Ishikawa (cell line): ENCODE measurements around the gene SYNE1.

ENCODE experiments used
- CEBPB ChIP-seq: IDR thresholded peaks from 2 replicates; pipeline ENCODE4 v1.6.1; 2012
- CREB1 ChIP-seq: IDR thresholded peaks from 2 replicates; pipeline ENCODE4 v1.6.1; 2012; ENCODE audit warnings: low read depth
- EGR1 ChIP-seq: IDR thresholded peaks from 2 replicates; pipeline ENCODE4 v1.6.1; 2012
- EP300 ChIP-seq: IDR thresholded peaks from 2 replicates; pipeline ENCODE4 v1.6.1; 2012; ENCODE audit warnings: borderline replicate concordance
- FOXM1 ChIP-seq: IDR thresholded peaks from 2 replicates; pipeline ENCODE4 v1.6.1; 2012; ENCODE audit warnings: low read depth, borderline replicate concordance
- NFIC ChIP-seq: IDR thresholded peaks from 2 replicates; pipeline ENCODE4 v1.6.1; 2012
- RAD21 ChIP-seq: IDR thresholded peaks from 2 replicates; pipeline ENCODE4 v1.6.1; 2012; ENCODE audit warnings: low read depth
- TAF1 ChIP-seq: IDR thresholded peaks from 2 replicates; pipeline ENCODE4 v1.6.1; 2012; ENCODE audit warnings: low read depth, mild to moderate bottlenecking
- TCF12 ChIP-seq: IDR thresholded peaks from 2 replicates; pipeline ENCODE4 v1.6.1; 2012; ENCODE audit warnings: low read depth
- TEAD4 ChIP-seq: IDR thresholded peaks from 2 replicates; pipeline ENCODE4 v1.6.1; 2012
- YY1 ChIP-seq: IDR thresholded peaks from 2 replicates; pipeline ENCODE4 v1.6.1; 2012; ENCODE audit warnings: low read depth
- ZBTB7A ChIP-seq: IDR thresholded peaks from 2 replicates; pipeline ENCODE4 v1.6.1; 2012; ENCODE audit warnings: low read depth
- TF ChIP-seq, protein P1 (sequence below): IDR thresholded peaks from 2 replicates; pipeline ENCODE4 v1.6.1; 2012
- TF ChIP-seq, protein P2 (sequence below): IDR thresholded peaks from 2 replicates; pipeline ENCODE4 v1.6.1; 2012; ENCODE audit warnings: low read depth, mild to moderate bottlenecking
- TF ChIP-seq, protein P3 (sequence below): IDR thresholded peaks from 2 replicates; pipeline ENCODE4 v1.6.1; 2012

SYNE1 gene

DNA sequence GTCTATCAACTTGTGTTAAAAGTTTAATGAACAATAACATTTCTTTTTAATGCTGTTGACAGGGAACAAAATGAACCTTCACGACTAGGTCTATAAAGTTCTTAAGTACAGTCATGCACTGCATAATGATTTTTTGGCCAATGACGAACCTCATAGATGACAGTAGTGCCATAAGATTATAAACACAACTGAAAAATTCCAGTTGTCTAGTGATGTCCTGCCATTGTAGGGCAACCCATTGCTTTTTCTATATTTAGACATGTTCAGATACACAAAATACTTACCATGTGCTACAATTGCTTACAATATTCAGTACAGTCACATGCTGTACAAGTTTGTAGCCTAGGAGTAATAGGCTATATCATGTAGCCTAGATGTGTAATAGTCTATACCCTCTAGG lies 93.6 kb downstream of the SYNE1 start:
- TF ChIP-seq, protein P1, sequence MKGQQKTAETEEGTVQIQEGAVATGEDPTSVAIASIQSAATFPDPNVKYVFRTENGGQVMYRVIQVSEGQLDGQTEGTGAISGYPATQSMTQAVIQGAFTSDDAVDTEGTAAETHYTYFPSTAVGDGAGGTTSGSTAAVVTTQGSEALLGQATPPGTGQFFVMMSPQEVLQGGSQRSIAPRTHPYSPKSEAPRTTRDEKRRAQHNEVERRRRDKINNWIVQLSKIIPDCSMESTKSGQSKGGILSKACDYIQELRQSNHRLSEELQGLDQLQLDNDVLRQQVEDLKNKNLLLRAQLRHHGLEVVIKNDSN, result no peak
- no peak for TF ChIP-seq EP300
- TF ChIP-seq TAF1, result no peak
- TF ChIP-seq, protein P2, sequence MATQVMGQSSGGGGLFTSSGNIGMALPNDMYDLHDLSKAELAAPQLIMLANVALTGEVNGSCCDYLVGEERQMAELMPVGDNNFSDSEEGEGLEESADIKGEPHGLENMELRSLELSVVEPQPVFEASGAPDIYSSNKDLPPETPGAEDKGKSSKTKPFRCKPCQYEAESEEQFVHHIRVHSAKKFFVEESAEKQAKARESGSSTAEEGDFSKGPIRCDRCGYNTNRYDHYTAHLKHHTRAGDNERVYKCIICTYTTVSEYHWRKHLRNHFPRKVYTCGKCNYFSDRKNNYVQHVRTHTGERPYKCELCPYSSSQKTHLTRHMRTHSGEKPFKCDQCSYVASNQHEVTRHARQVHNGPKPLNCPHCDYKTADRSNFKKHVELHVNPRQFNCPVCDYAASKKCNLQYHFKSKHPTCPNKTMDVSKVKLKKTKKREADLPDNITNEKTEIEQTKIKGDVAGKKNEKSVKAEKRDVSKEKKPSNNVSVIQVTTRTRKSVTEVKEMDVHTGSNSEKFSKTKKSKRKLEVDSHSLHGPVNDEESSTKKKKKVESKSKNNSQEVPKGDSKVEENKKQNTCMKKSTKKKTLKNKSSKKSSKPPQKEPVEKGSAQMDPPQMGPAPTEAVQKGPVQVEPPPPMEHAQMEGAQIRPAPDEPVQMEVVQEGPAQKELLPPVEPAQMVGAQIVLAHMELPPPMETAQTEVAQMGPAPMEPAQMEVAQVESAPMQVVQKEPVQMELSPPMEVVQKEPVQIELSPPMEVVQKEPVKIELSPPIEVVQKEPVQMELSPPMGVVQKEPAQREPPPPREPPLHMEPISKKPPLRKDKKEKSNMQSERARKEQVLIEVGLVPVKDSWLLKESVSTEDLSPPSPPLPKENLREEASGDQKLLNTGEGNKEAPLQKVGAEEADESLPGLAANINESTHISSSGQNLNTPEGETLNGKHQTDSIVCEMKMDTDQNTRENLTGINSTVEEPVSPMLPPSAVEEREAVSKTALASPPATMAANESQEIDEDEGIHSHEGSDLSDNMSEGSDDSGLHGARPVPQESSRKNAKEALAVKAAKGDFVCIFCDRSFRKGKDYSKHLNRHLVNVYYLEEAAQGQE, result no peak
- TF ChIP-seq CREB1, result no peak
- TF ChIP-seq RAD21, result no peak
- no peak for TF ChIP-seq ZBTB7A
- TF ChIP-seq, protein P3, sequence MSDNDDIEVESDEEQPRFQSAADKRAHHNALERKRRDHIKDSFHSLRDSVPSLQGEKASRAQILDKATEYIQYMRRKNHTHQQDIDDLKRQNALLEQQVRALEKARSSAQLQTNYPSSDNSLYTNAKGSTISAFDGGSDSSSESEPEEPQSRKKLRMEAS, result no peak
- TF ChIP-seq TCF12, result no peak

DNA sequence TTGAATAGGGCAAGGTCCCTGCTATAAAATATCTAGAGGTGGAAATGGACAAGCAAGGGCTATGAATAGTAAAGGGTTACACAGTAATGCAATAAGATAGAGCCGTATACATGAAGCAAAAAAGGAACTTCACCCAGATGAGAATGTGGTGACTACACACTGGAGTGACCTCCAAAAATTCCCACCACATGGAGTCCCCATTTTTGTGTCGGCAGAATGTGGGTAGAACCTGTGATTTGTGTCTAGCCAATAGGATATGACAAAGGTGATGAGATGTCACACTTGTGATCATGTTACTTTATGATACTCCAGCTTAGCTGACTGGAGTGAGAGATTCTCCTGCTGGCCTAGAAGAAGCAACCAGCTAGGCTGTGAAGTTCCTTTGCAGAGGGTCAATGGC lies 96.8 kb downstream of the SYNE1 start:
- TF ChIP-seq YY1, result no peak
- TF ChIP-seq, protein P1, result no peak
- no peak for TF ChIP-seq NFIC
- no peak for TF ChIP-seq CREB1
- TF ChIP-seq, protein P3, result no peak
- no peak for TF ChIP-seq EGR1
- TF ChIP-seq TEAD4, result no peak
- TF ChIP-seq, protein P2, result no peak
- TF ChIP-seq RAD21, result no peak
- TF ChIP-seq TCF12, result no peak
- TF ChIP-seq FOXM1, result no peak
- no peak for TF ChIP-seq ZBTB7A

DNA sequence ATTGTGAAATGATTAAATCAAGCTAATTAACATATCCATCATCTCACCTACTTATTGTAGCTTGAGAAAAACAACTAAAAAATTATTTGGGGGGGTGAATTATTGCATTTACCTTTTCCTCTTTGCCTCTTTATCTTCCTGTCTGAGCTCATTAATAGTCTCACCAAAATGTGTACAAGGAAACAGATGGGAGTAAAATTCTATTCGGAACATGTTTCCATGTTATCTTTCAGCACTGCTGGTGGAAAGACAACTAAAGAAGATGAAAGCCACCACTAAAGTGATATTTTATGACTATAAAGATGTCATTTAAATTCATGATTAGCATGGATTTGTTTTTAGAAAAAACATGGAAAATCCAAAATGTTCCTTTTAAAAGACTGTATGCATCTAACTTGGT lies 102.6 kb downstream of the SYNE1 start:
- no peak for TF ChIP-seq NFIC
- no peak for TF ChIP-seq RAD21
- TF ChIP-seq TEAD4, result no peak
- TF ChIP-seq FOXM1, result no peak
- TF ChIP-seq ZBTB7A, result no peak
- no peak for TF ChIP-seq TCF12
- no peak for TF ChIP-seq EGR1
- TF ChIP-seq, protein P2, result no peak

DNA sequence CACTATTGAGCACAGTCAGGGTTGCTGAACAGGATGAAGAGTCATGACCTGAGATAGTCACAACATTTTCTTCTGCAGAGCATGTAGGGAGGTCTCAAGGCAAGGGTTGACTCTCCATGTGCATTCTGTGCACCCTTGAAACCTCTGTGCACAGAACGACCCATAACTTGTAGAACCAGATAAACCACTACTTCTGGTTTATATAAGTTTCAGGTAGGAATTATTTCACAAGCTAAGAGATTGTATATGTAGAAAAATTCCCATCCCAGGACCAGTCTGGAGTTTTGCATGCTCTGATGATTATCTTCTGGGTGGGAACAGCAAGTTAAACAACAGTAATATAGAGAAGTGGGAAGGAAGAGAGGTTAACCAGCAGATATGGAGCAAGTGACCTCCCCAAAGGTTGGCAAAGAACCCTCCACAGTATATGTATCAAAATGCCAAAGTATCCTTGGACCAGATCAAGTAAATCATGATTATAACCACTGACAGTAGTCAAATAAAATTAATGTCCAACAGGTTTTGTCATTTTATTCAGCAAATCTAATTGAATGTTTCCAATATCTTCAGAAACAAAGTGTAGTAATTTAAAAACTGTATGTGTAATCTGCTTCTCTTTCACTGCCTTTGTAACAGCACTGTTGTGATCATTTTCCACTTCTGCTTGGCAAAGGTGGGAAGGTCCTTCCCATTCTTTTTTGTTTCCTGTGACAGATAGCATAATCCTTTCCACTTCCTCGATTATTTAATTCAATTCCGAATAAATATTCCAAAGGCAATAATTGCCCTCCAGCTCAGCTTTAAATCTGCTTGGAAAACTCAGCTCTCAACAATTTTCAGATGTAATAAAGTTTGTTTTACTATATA lies 104.4 kb downstream of the SYNE1 start:
- TF ChIP-seq YY1 (no peak), EP300 (no peak), FOXM1 (no peak), CEBPB (no peak), TCF12 (no peak), TAF1 (no peak), NFIC (no peak), TEAD4 (no peak), RAD21 (no peak), EGR1 (no peak), ZBTB7A (no peak), CREB1 (no peak)
- TF ChIP-seq, protein P2, result no peak
- TF ChIP-seq, protein P3, result no peak
- TF ChIP-seq, protein P1, result no peak
